ENCODE data around the gene CDC42EP2.

GRCh38 chr11:65315866-65316226, 1.2 kb downstream of the CDC42EP2 start:
- TF ChIP-seq YY1 (IDR thresholded peaks at IDR 0.05; ENCODE audit: low read depth) (no peak), TCF12 (IDR thresholded peaks at IDR 0.05) (no peak), NFIC (IDR thresholded peaks at IDR 0.05; ENCODE audit: borderline replicate concordance) (no peak), MXI1 (IDR thresholded peaks at IDR 0.05; ENCODE audit: low read depth, low read length) (no peak), EZH2phosphoT487 (IDR thresholded peaks at IDR 0.05; ENCODE audit: borderline replicate concordance, low read depth) (no peak), MAX (IDR thresholded peaks at IDR 0.05; ENCODE audit: low read depth) (no peak), FOXM1 (IDR thresholded peaks at IDR 0.05; ENCODE audit: low read depth) (no peak), RCOR1 (IDR thresholded peaks at IDR 0.05; ENCODE audit: low read length) (no peak), FOSL2 (IDR thresholded peaks at IDR 0.05; ENCODE audit: borderline replicate concordance, low read depth) (no peak)
- TF ChIP-seq, protein P1, sequence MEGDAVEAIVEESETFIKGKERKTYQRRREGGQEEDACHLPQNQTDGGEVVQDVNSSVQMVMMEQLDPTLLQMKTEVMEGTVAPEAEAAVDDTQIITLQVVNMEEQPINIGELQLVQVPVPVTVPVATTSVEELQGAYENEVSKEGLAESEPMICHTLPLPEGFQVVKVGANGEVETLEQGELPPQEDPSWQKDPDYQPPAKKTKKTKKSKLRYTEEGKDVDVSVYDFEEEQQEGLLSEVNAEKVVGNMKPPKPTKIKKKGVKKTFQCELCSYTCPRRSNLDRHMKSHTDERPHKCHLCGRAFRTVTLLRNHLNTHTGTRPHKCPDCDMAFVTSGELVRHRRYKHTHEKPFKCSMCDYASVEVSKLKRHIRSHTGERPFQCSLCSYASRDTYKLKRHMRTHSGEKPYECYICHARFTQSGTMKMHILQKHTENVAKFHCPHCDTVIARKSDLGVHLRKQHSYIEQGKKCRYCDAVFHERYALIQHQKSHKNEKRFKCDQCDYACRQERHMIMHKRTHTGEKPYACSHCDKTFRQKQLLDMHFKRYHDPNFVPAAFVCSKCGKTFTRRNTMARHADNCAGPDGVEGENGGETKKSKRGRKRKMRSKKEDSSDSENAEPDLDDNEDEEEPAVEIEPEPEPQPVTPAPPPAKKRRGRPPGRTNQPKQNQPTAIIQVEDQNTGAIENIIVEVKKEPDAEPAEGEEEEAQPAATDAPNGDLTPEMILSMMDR (IDR thresholded peaks at IDR 0.05) = no peak
- TF ChIP-seq, protein P2, sequence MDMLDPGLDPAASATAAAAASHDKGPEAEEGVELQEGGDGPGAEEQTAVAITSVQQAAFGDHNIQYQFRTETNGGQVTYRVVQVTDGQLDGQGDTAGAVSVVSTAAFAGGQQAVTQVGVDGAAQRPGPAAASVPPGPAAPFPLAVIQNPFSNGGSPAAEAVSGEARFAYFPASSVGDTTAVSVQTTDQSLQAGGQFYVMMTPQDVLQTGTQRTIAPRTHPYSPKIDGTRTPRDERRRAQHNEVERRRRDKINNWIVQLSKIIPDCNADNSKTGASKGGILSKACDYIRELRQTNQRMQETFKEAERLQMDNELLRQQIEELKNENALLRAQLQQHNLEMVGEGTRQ (IDR thresholded peaks at IDR 0.05; ENCODE audit: borderline replicate concordance, low read depth, low read length) = no peak
